Neutrophil (primary cell): ENCODE results near the gene CDNF.

Experiments
- H3K27ac ChIP-seq: fragments of 200-600 bp; sonication (generic); 2 replicates; pipeline ENCODE4 v1.5.1; 2016; ENCODE audit warnings: mild to moderate bottlenecking, moderate library complexity
- H3K27me3 ChIP-seq: fragments of 200-600 bp; sonication (generic); 2 replicates; pipeline ENCODE4 v1.6.0; 2016; ENCODE audit warnings: mild to moderate bottlenecking
- H3K36me3 ChIP-seq: fragments of 200-600 bp; sonication (generic); 2 replicates; pipeline ENCODE4 v1.5.1; 2017
- H3K4me1 ChIP-seq, 2 experiments: fragments of 200-600 bp in 1 of 2; sonication (generic) in 1 of 2; 1 replicate in 1 of 2; 2 replicates in 1 of 2; pipeline versions ENCODE4 v1.5.1 to v1.6.1; 2013 to 2016; ENCODE audit warnings: low read depth in 1 of 2, low read length in 1 of 2, mild to moderate bottlenecking in 1 of 2, moderate library complexity in 1 of 2; ENCODE audit not compliant: control insufficient read depth in 1 of 2, insufficient read depth in 1 of 2
- H3K4me3 ChIP-seq, 2 experiments: fragments of 200-600 bp in 1 of 2; sonication (generic) in 1 of 2; 1 replicate in 1 of 2; 2 replicates in 1 of 2; pipeline ENCODE4 v1.5.1; 2013 to 2016; ENCODE audit warnings: low read depth in 1 of 2, low read length in 1 of 2, mild to moderate bottlenecking in 1 of 2, moderate library complexity in 1 of 2
- H3K9me3 ChIP-seq: fragments of 200-600 bp; sonication (generic); 2 replicates; pipeline ENCODE4 v1.5.1; 2016
- CTCF ChIP-seq: fragments of 200-600 bp; sonication (generic); IDR thresholded peaks from 2 replicates; pipeline ENCODE4 v1.5.1; 2016; ENCODE audit warnings: antibody characterized with exemption

CDNF gene

DNA sequence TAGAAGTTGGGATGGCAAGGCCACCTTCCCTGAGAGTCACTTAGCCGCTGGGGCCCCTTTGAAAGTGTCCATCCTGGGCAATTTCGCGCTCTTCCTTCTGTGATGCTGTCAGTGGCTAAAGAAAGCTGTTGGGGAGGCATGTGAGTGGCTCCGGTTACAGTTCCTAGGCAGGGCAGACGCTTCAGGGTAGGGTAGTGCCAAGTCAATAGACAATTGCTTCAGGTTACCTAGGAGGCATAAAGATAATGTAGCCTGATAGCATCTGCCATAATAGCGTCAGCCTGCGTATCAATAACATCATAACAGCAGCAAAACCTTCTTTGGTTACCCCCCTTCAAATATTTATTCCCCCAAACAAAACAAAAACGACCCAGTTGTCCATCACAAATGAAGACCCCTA is 63.0 kb downstream of the CDNF start, which contains the start of gene FAM107B:
TSS of gene FAM107B (minus strand) at position 101 of the 400 bp plus-strand sequence. CDS start 234 bp downstream, outside the sequence.
- no peaks in the 10 kb centered on the region for H3K36me3 ChIP-seq
- no peak within 1 kb of the TSS for H3K27ac ChIP-seq
- H3K27me3 ChIP-seq: no peaks in the 10 kb centered on the region
- H3K9me3 ChIP-seq: no peaks in the 10 kb centered on the region
- TF ChIP-seq CTCF: no peak
- H3K4me1 ChIP-seq: peaks cover 8 to 13% of the 10 kb centered on the region in 2 experiments
- H3K4me3 ChIP-seq: no peak within 1 kb of the TSS

- TF ChIP-seq CTCF: no peak
- peaks cover 8 to 13% of the 10 kb centered on the region in 2 experiments for H3K4me1 ChIP-seq
- H3K27ac ChIP-seq: no peak overlapping the region
- no peaks in the 10 kb centered on the region for H3K27me3 ChIP-seq
- H3K4me3 ChIP-seq: no peak overlapping the region
- no peaks in the 10 kb centered on the region for H3K9me3 ChIP-seq
- no peaks in the 10 kb centered on the region for H3K36me3 ChIP-seq
Observed at GRCh38 chr10:14774214-14774580, 63.6 kb downstream of the CDNF start.

GRCh38 chr10:14773551-14774213 is 64.2 kb downstream of the CDNF start:
- TF ChIP-seq CTCF: no peak
- Histone ChIP-seq H3K4me1 (peaks cover 8 to 13% of the 10 kb centered on the region in 2 experiments), H3K27ac (no peak overlapping the region), H3K27me3 (no peaks in the 10 kb centered on the region), H3K4me3 (no peak overlapping the region), H3K36me3 (no peaks in the 10 kb centered on the region), H3K9me3 (no peaks in the 10 kb centered on the region)

DNA sequence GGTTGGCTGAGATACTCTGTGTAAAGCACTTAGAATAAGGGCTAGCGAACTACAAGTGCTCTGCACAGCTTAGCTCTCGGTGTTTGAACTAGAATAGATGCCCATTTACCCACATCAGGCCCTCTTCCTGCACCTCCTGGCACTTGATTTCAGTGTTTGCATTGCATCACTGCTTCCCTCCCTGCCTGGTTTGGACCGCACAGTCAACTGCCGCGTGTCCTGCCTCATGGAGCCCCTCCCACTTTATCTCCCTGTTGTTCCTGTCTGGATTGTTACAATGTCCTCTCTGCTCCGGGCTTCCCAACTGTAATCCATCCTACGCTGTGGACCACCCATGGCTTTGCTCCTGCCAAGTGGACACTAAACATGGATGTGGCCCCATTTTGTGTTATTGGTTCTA is 65.4 kb downstream of the CDNF start:
- H3K4me1 ChIP-seq: peaks cover 8 to 13% of the 10 kb centered on the region in 2 experiments
- no peaks in the 10 kb centered on the region for H3K9me3 ChIP-seq
- no peaks in the 10 kb centered on the region for H3K36me3 ChIP-seq
- no peak overlapping the region for H3K4me3 ChIP-seq
- no peaks in the 10 kb centered on the region for H3K27me3 ChIP-seq
- no peak overlapping the region for H3K27ac ChIP-seq
- TF ChIP-seq CTCF: no peak

- Histone ChIP-seq H3K4me1 (peaks cover 4 to 10% of the 10 kb centered on the region in 2 experiments), H3K27ac (no peak overlapping the region), H3K36me3 (no peaks in the 10 kb centered on the region), H3K4me3 (no peak overlapping the region), H3K27me3 (no peaks in the 10 kb centered on the region), H3K9me3 (no peaks in the 10 kb centered on the region)
- no peak for TF ChIP-seq CTCF
Observed at GRCh38 chr10:14770927-14771326, 66.9 kb downstream of the CDNF start.
